Mammary epithelial cell (primary cell): ENCODE measurements around the gene TICRR.

Experiments used
- EZH2 ChIP-seq: IDR thresholded peaks from 2 replicates; pipeline ENCODE4 v1.6.1; 2012; ENCODE audit warnings: low read length, inconsistent platforms, borderline replicate concordance
- TF ChIP-seq, protein P1 (sequence below), 2 donors: IDR thresholded peaks in 1 of 2; conservative IDR thresholded peaks in 1 of 2; 2 replicates each; pipeline ENCODE4 v1.5.1; 2011 to 2012; ENCODE audit warnings: inconsistent platforms in 2 of 2, low read length in 2 of 2, mild to moderate bottlenecking in 2 of 2, control low read depth in 1 of 2, low read depth in 1 of 2; ENCODE audit not compliant: insufficient read depth in 1 of 2; ENCODE audit errors: extremely low read depth in 1 of 2

GRCh38 chr15:89671687-89672086, 96.4 kb downstream of the TICRR start:
- TF ChIP-seq, protein P1, sequence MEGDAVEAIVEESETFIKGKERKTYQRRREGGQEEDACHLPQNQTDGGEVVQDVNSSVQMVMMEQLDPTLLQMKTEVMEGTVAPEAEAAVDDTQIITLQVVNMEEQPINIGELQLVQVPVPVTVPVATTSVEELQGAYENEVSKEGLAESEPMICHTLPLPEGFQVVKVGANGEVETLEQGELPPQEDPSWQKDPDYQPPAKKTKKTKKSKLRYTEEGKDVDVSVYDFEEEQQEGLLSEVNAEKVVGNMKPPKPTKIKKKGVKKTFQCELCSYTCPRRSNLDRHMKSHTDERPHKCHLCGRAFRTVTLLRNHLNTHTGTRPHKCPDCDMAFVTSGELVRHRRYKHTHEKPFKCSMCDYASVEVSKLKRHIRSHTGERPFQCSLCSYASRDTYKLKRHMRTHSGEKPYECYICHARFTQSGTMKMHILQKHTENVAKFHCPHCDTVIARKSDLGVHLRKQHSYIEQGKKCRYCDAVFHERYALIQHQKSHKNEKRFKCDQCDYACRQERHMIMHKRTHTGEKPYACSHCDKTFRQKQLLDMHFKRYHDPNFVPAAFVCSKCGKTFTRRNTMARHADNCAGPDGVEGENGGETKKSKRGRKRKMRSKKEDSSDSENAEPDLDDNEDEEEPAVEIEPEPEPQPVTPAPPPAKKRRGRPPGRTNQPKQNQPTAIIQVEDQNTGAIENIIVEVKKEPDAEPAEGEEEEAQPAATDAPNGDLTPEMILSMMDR (conservative IDR thresholded peaks at IDR 0.05 in 1 of 2, IDR thresholded peaks at IDR 0.05 in 1 of 2; ENCODE audit: extremely low read depth in 1 of 2, insufficient read depth in 1 of 2, low read depth in 1 of 2, low read length in 2 of 2) = no peak
- TF ChIP-seq EZH2 = no peak
